HG02642 (cell line): ENCODE measurements around the gene ZNF891.

Source experiments
- ATAC-seq: cut with Tn5 transposase; IDR thresholded peaks from one replicate; pipeline ENCODE4 v1.9.1; 2021; ENCODE audit warnings: mild to moderate bottlenecking; ENCODE audit not compliant: unreplicated experiment, poor library complexity

ZNF891 gene

GRCh38 chr12:133063556-133063955 lies 66.5 kb downstream of the ZNF891 start:
- ATAC-seq: no peak

GRCh38 chr12:133061954-133062353 lies 68.1 kb downstream of the ZNF891 start:
- ATAC-seq: no peak

GRCh38 chr12:133058203-133059113 lies 71.6 kb downstream of the ZNF891 start:
- ATAC-seq: no peak

- ATAC-seq: no peak
Measured at GRCh38 chr12:133057446-133057845, 72.6 kb downstream of the ZNF891 start.
